ENCODE measurements around the gene ADORA1. TPM values are rescaled to one million over a fixed set of nuclear protein-coding genes. Genes with fewer than 3 reads are reported as not detected.

ADORA1 gene
- total and polyA plus RNA-seq, 2 donors (not counting 3 experiments of a cell fraction or from before 2014, with no cell fraction given), result 0.15 TPM; not detected in 1

GRCh38 chr1:203146042-203146369 is 18.5 kb downstream of the ADORA1 start:
- ChIA-PET CTCF (interaction anchor here (2.8 to 3.0 kb wide), 2 partner anchors 26 to 28 kb away, joined by 11 to 16 read pairs; no protein-coding TSS in a partner anchor), POLR2A (no interaction called here)
- peaks cover under 1 to 17% of the 10 kb centered on the region in 2 experiments for H3K27me3 ChIP-seq (ENCODE audit: control insufficient read depth in 2 of 2, insufficient read depth in 2 of 2, low read length in 2 of 2)
- FAIRE-seq (no peak), DNase-seq (ENCODE audit: low read depth, low spot score) (no peak)
- H3K79me2 ChIP-seq (ENCODE audit: control insufficient read depth, insufficient read depth, low read length), result no peaks in the 10 kb centered on the region
- no peak overlapping the region for H3K4me2 ChIP-seq (ENCODE audit: insufficient read depth, low read length)
- dilution Hi-C loops (cut with MboI; ENCODE audit: extremely low pct_ligation_motif_present, low sequenced_read_pairs), result no loop called here
- no peaks in the 10 kb centered on the region for H3K36me3 ChIP-seq (ENCODE audit: control insufficient read depth in 2 of 2, extremely low read depth in 1 of 2, insufficient read depth in 2 of 2, low read length in 2 of 2)
- H3K9me3 ChIP-seq (replicated peaks; ENCODE audit: control insufficient read depth, insufficient read depth, low read length), result no peaks in the 10 kb centered on the region
- no peaks in the 10 kb centered on the region for H3K4me1 ChIP-seq (ENCODE audit: control insufficient read depth, extremely low read depth, insufficient read depth, low read length)
- intact Hi-C loops (cut with micrococcal nuclease), result no loop called here
- no peak overlapping the region for H3K9ac ChIP-seq (replicated peaks; ENCODE audit: extremely low read depth, insufficient read depth, low read length)
- H2AFZ ChIP-seq (ENCODE audit: low read depth, low read length), result no peak overlapping the region
- no peaks in the 10 kb centered on the region for H4K20me1 ChIP-seq (replicated peaks; ENCODE audit: control insufficient read depth, extremely low read depth, insufficient read depth, low read length)
- no peak for TF ChIP-seq MYC (IDR thresholded peaks at IDR 0.05; ENCODE audit: low read depth, low read length)
- TF ChIP-seq POLR2AphosphoS5 (IDR thresholded peaks at IDR 0.05; ENCODE audit: insufficient read depth, low read depth, low read length), result no peak
- no peak for TF ChIP-seq JUN (IDR thresholded peaks at IDR 0.05; ENCODE audit: borderline replicate concordance, insufficient read depth, insufficient read length, low read depth)
- no peak for TF ChIP-seq GATA2 (IDR thresholded peaks at IDR 0.05; ENCODE audit: insufficient read depth, insufficient read length, low read depth, low read length)
- TF ChIP-seq MAX (IDR thresholded peaks at IDR 0.05; ENCODE audit: insufficient read depth, insufficient read length), result no peak
- TF ChIP-seq FOS (IDR thresholded peaks at IDR 0.05; ENCODE audit: borderline replicate concordance, insufficient read depth, low read length), result no peak
- no peak for TF ChIP-seq CTCF (IDR thresholded peaks at IDR 0.05; ENCODE audit: extremely low read depth in 1 of 2, insufficient read depth in 1 of 2, low read depth in 1 of 2, low read length in 2 of 2)
- no peak for TF ChIP-seq EZH2 (IDR thresholded peaks at IDR 0.05; ENCODE audit: borderline replicate concordance, low read depth, low read length, severe bottlenecking)
- no TSS peak for BruUV-seq (replicated peaks)
- H3K9me1 ChIP-seq (replicated peaks; ENCODE audit: control insufficient read depth, extremely low read depth, insufficient read depth, low read length), result no peaks in the 10 kb centered on the region
- no peak overlapping the region for H3K27ac ChIP-seq (ENCODE audit: insufficient read depth, low read depth, low read length)
- no peak overlapping the region for H3K4me3 ChIP-seq (replicated peaks in 1 of 3; ENCODE audit: insufficient read depth in 1 of 3, low read depth in 1 of 3, low read length in 3 of 3)
